ENCODE measurements around the gene FGGY.
"Not testable (repeated sequence)": the region's sequence is repeated elsewhere in the genome, so short reads cannot be mapped to it uniquely, and the experiment has no call there.

Gene FGGY

GRCh38 chr1:59718064-59718988 is 421.4 kb downstream of the FGGY start:
- DNase-seq: peak; percentile 12

- no peak for DNase-seq
These were observed 422.1 kb downstream of the FGGY start for GRCh38 chr1:59718989-59719360.

- no peak for DNase-seq
These were observed 423.6 kb downstream of the FGGY start for GRCh38 chr1:59720326-59721115.

GRCh38 chr1:59730302-59730701 is 433.4 kb downstream of the FGGY start:
- no peak for DNase-seq

GRCh38 chr1:59730759-59731478 is 434.0 kb downstream of the FGGY start:
- peak; percentile 20 for DNase-seq

- no peak for DNase-seq
These were observed 434.7 kb downstream of the FGGY start for GRCh38 chr1:59731591-59731990.

- no peak for DNase-seq
These were observed 435.5 kb downstream of the FGGY start for GRCh38 chr1:59732214-59732955.

GRCh38 chr1:59733443-59734141 is 436.7 kb downstream of the FGGY start:
- DNase-seq: no peak

- DNase-seq: not testable (repeated sequence)
These were observed 439.0 kb downstream of the FGGY start for GRCh38 chr1:59735927-59736326.

GRCh38 chr1:59736744-59737143 is 439.9 kb downstream of the FGGY start:
- DNase-seq: no peak

GRCh38 chr1:59737638-59738037 is 440.7 kb downstream of the FGGY start:
- DNase-seq: no peak

GRCh38 chr1:59738152-59738551 is 441.3 kb downstream of the FGGY start:
- DNase-seq: no peak

- no peak for DNase-seq
These were observed 441.7 kb downstream of the FGGY start for GRCh38 chr1:59738591-59739015.

- no peak for DNase-seq
These were observed 442.2 kb downstream of the FGGY start for GRCh38 chr1:59739111-59739510.

- DNase-seq: no peak
These were observed 445.6 kb downstream of the FGGY start for GRCh38 chr1:59742526-59742925.

GRCh38 chr1:59743324-59744091 is 446.6 kb downstream of the FGGY start:
- peak; percentile 59 for DNase-seq

GRCh38 chr1:59747420-59748024 is 450.6 kb downstream of the FGGY start:
- DNase-seq: no peak

GRCh38 chr1:59748123-59748522 is 451.2 kb downstream of the FGGY start:
- DNase-seq: no peak

GRCh38 chr1:59750328-59751003 is 453.6 kb downstream of the FGGY start:
- DNase-seq: no peak

- DNase-seq: no peak
These were observed 454.1 kb downstream of the FGGY start for GRCh38 chr1:59751004-59751395.
